ENCODE results near the gene SLC16A7.

The SLC16A7 gene

GRCh38 chr12:59668674-59669073, 72.8 kb downstream of the SLC16A7 start:
- no peak for DNase-seq (ENCODE audit: low spot score)

- DNase-seq (ENCODE audit: low spot score) = no peak
These were observed 76.4 kb downstream of the SLC16A7 start for GRCh38 chr12:59672273-59672672.

- DNase-seq (ENCODE audit: low spot score) = no peak
These were observed 79.6 kb downstream of the SLC16A7 start for GRCh38 chr12:59675461-59675860.

GRCh38 chr12:59677857-59678256, 82.0 kb downstream of the SLC16A7 start:
- no peak for DNase-seq (ENCODE audit: low spot score)

GRCh38 chr12:59678759-59679411, 83.1 kb downstream of the SLC16A7 start:
- no peak for DNase-seq (ENCODE audit: low spot score)

GRCh38 chr12:59689776-59690175, 93.9 kb downstream of the SLC16A7 start:
- no peak for DNase-seq (ENCODE audit: low spot score)

- no peak for DNase-seq (ENCODE audit: low spot score)
These were observed 99.5 kb downstream of the SLC16A7 start for GRCh38 chr12:59695379-59695778.

GRCh38 chr12:59698600-59698999, 102.8 kb downstream of the SLC16A7 start:
- DNase-seq (ENCODE audit: low spot score) = no peak

GRCh38 chr12:59699421-59700152, 103.8 kb downstream of the SLC16A7 start:
- no peak for DNase-seq (ENCODE audit: low spot score)

GRCh38 chr12:59700153-59700450, 104.3 kb downstream of the SLC16A7 start:
- no peak for DNase-seq (ENCODE audit: low spot score)

GRCh38 chr12:59708064-59708463, 112.2 kb downstream of the SLC16A7 start:
- DNase-seq (ENCODE audit: low spot score) = no peak

GRCh38 chr12:59708484-59708883, 112.7 kb downstream of the SLC16A7 start:
- no peak for DNase-seq (ENCODE audit: low spot score)

GRCh38 chr12:59710004-59710628, 114.3 kb downstream of the SLC16A7 start:
- no peak for DNase-seq (ENCODE audit: low spot score)

- DNase-seq (ENCODE audit: low spot score) = no peak
These were observed 115.1 kb downstream of the SLC16A7 start for GRCh38 chr12:59710964-59711363.

GRCh38 chr12:59715434-59715833, 119.6 kb downstream of the SLC16A7 start:
- no peak for DNase-seq (ENCODE audit: low spot score)

GRCh38 chr12:59716043-59716442, 120.2 kb downstream of the SLC16A7 start:
- no peak for DNase-seq (ENCODE audit: low spot score)

- DNase-seq (ENCODE audit: low spot score) = no peak
These were observed 121.6 kb downstream of the SLC16A7 start for GRCh38 chr12:59717436-59717835.

- no peak for DNase-seq (ENCODE audit: low spot score)
These were observed 123.9 kb downstream of the SLC16A7 start for GRCh38 chr12:59719701-59720100.

GRCh38 chr12:59723520-59723919, 127.7 kb downstream of the SLC16A7 start:
- no peak for DNase-seq (ENCODE audit: low spot score)

- DNase-seq (ENCODE audit: low spot score) = no peak
These were observed 128.3 kb downstream of the SLC16A7 start for GRCh38 chr12:59724011-59724695.

- DNase-seq (ENCODE audit: low spot score) = no peak
These were observed 137.4 kb downstream of the SLC16A7 start for GRCh38 chr12:59733200-59733599.

- DNase-seq (ENCODE audit: low spot score) = no peak
These were observed 138.5 kb downstream of the SLC16A7 start for GRCh38 chr12:59734371-59734770.

GRCh38 chr12:59735231-59735630, 139.4 kb downstream of the SLC16A7 start:
- no peak for DNase-seq (ENCODE audit: low spot score)

All from pons (tissue), 1 donor.